ENCODE results near the gene CALHM2. TPM values are rescaled to one million over a fixed set of nuclear protein-coding genes. Genes with fewer than 3 reads are reported as not detected.
"Not testable (repeated sequence)": the region's sequence is repeated elsewhere in the genome, so short reads cannot be mapped to it uniquely, and the experiment has no call there.

The CALHM2 gene
- polyA plus RNA-seq, 1 donor: 8.4 TPM

DNA sequence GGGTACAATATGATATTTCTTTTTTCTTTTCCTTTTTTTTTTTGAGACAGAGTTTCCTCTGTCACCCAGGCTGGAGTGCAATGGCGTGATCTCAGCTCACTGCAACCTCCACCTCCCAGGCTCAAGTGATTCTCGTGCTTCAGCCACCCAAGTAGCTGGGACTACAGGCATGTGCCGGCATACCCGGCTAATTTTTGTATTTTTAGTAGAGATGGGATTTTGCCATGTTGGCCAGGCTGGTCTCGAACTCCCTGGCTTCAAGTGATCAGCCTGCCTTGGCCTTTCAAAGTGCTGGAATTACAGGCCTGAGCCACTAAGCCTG is 35.1 kb downstream of the CALHM2 start:
- not testable (repeated sequence) for DNase-seq; H3K4me1 ChIP-seq (ENCODE audit: control insufficient read depth, insufficient read depth, low read length); H3K27me3 ChIP-seq (ENCODE audit: control insufficient read depth, insufficient read depth, low read length); H3K9me3 ChIP-seq (ENCODE audit: control insufficient read depth, low read depth, low read length); H3K4me3 ChIP-seq (ENCODE audit: low read length); H3K27ac ChIP-seq (ENCODE audit: low read length)
- H3K36me3 ChIP-seq (ENCODE audit: control insufficient read depth, insufficient read depth, low read length): peaks cover 85% of the 10 kb centered on the region
- no CpG with 5 or more reads among the region's 5 CpGs for WGBS (ENCODE audit: insufficient coverage, low lambda C conversion rate)

DNA sequence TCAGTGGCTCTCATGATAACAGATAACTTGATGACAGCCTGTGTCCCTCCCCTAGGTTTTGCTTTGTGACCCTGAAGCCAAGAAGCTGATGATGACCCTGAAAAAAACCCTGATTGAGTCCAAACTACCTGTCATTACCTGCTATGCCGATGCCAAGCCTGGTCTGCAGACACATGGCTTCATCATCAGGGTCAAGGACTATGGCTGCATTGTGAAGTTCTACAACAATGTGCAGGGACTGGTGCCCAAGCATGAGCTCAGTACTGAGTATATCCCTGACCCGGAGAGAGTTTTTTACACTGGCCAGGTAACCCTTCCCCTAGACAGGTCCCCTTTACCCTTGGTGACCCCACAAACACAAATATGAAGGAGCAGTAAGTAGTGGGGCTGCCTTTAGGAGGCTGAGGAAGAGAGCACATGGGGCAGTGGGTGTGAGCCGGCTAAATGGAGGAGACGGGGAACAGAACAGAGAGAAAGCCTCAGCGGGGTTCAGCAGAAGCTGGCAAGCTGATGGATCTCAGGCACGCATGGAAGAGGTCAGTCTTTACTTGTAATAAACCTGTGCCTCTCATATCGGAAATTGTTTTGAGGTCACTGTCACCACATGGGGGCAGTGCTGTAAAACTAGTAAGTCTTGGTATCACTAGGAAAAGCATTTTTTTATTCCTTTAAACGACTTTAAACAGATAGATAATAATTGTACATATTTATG is 35.6 kb downstream of the CALHM2 start:
- WGBS (ENCODE audit: insufficient coverage, low lambda C conversion rate): 39% methylated on average over 3 of the region's 8 CpGs
- H3K27ac ChIP-seq (ENCODE audit: low read length): no peak overlapping the region
- H3K9me3 ChIP-seq (ENCODE audit: control insufficient read depth, low read depth, low read length): no peaks in the 10 kb centered on the region
- DNase-seq: peak; percentile 48 to 53
- H3K27me3 ChIP-seq (ENCODE audit: control insufficient read depth, insufficient read depth, low read length): no peaks in the 10 kb centered on the region
- no peak overlapping the region for H3K4me3 ChIP-seq (ENCODE audit: low read length)
- peaks cover 6% of the 10 kb centered on the region for H3K4me1 ChIP-seq (ENCODE audit: control insufficient read depth, insufficient read depth, low read length)
- H3K36me3 ChIP-seq (ENCODE audit: control insufficient read depth, insufficient read depth, low read length): peaks cover 87% of the 10 kb centered on the region

GRCh38 chr10:103415581-103415980 is 36.6 kb downstream of the CALHM2 start:
- Histone ChIP-seq H3K36me3 (ENCODE audit: control insufficient read depth, insufficient read depth, low read length) (peaks cover 88% of the 10 kb centered on the region), H3K27me3 (ENCODE audit: control insufficient read depth, insufficient read depth, low read length) (no peaks in the 10 kb centered on the region), H3K4me3 (ENCODE audit: low read length) (no peak overlapping the region), H3K9me3 (ENCODE audit: control insufficient read depth, low read depth, low read length) (no peaks in the 10 kb centered on the region), H3K27ac (ENCODE audit: low read length) (no peak overlapping the region), H3K4me1 (ENCODE audit: control insufficient read depth, insufficient read depth, low read length) (peaks cover 6% of the 10 kb centered on the region)
- 100% methylated on average over 1 of the region's 8 CpGs for WGBS (ENCODE audit: insufficient coverage, low lambda C conversion rate)
- no peak for DNase-seq

DNA sequence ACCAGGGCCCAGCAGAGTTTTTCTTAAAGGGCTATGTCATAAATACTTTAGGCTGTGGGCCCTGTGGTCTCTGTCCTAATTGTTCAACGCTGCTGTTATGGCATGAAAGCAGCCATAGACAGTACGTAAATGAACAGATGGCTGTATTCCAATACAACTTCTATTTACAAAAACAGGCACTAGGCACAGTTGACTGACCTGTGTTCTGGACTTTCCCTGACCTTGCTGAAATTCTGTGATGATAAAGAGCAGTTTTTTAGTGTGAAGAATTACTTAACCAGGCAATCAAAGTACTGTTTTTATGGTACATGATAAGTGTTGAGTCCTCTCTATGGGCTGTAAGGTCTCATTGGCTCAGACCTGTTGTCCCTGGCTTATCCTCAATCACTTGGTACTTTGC is 38.6 kb downstream of the CALHM2 start:
- H3K27ac ChIP-seq (ENCODE audit: low read length): no peak overlapping the region
- H3K4me3 ChIP-seq (ENCODE audit: low read length): no peak overlapping the region
- no peaks in the 10 kb centered on the region for H3K27me3 ChIP-seq (ENCODE audit: control insufficient read depth, insufficient read depth, low read length)
- H3K36me3 ChIP-seq (ENCODE audit: control insufficient read depth, insufficient read depth, low read length): peaks cover 86% of the 10 kb centered on the region
- DNase-seq: peak; percentile 31 to 55
- no peaks in the 10 kb centered on the region for H3K9me3 ChIP-seq (ENCODE audit: control insufficient read depth, low read depth, low read length)
- WGBS (ENCODE audit: insufficient coverage, low lambda C conversion rate): no CpG with 5 or more reads among the region's 2 CpGs
- peaks cover 6% of the 10 kb centered on the region for H3K4me1 ChIP-seq (ENCODE audit: control insufficient read depth, insufficient read depth, low read length)

- Histone ChIP-seq H3K27ac (ENCODE audit: low read length) (no peak overlapping the region), H3K4me3 (ENCODE audit: low read length) (peak overlapping the region; percentile 90), H3K36me3 (ENCODE audit: control insufficient read depth, insufficient read depth, low read length) (peaks cover 31% of the 10 kb centered on the region), H3K9me3 (ENCODE audit: control insufficient read depth, low read depth, low read length) (no peaks in the 10 kb centered on the region), H3K27me3 (ENCODE audit: control insufficient read depth, insufficient read depth, low read length) (no peaks in the 10 kb centered on the region), H3K4me1 (ENCODE audit: control insufficient read depth, insufficient read depth, low read length) (peaks cover 6% of the 10 kb centered on the region)
- 0% methylated on average over 1 of the region's 19 CpGs for WGBS (ENCODE audit: insufficient coverage, low lambda C conversion rate)
- peak in 1 of 2 donors; percentile 5 for DNase-seq
Measured at GRCh38 chr10:103397191-103397825, 54.9 kb downstream of the CALHM2 start.

DNA sequence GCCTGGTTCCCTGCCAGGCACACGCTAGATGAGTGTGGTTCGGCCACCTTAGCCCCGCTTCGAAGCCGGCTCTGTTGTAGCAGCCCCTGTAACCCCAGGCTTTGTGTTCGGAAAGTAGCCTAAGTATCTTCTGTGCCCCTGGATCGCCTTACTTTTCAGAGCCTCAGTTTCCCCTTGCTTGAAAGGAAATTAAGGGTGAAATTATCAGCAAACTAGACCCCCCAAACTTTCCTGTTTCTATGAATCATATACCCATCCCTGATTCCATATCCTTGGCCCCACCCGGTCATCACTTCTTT is 55.4 kb downstream of the CALHM2 start:
- H3K36me3 ChIP-seq (ENCODE audit: control insufficient read depth, insufficient read depth, low read length): peaks cover 29% of the 10 kb centered on the region
- peaks cover 6% of the 10 kb centered on the region for H3K4me1 ChIP-seq (ENCODE audit: control insufficient read depth, insufficient read depth, low read length)
- H3K27me3 ChIP-seq (ENCODE audit: control insufficient read depth, insufficient read depth, low read length): no peaks in the 10 kb centered on the region
- no peak for DNase-seq
- H3K9me3 ChIP-seq (ENCODE audit: control insufficient read depth, low read depth, low read length): no peaks in the 10 kb centered on the region
- 0% methylated on average over 1 of the region's 8 CpGs for WGBS (ENCODE audit: insufficient coverage, low lambda C conversion rate)
- peak overlapping the region; percentile 90 for H3K4me3 ChIP-seq (ENCODE audit: low read length)
- H3K27ac ChIP-seq (ENCODE audit: low read length): peak overlapping the region; percentile 25

Other genes with a start within 250 kb of the CALHM2 start
- 0.09 TPM for gene RPEL1, start 206.5 kb downstream of the CALHM2 start, polyA plus RNA-seq
- 16.9 TPM for gene INA, start 175.2 kb downstream of the CALHM2 start, polyA plus RNA-seq
- gene PCGF6, start 101.2 kb downstream of the CALHM2 start, polyA plus RNA-seq: 7.9 TPM
- 5.9 TPM for gene TAF5, start 84.4 kb downstream of the CALHM2 start, polyA plus RNA-seq
- 290 TPM for gene ATP5MK, start 55.9 kb downstream of the CALHM2 start, polyA plus RNA-seq
- 23.8 TPM for gene PDCD11, start 55.7 kb downstream of the CALHM2 start, polyA plus RNA-seq
- 0.04 TPM for gene CALHM1, start 6.5 kb upstream of the CALHM2 start, polyA plus RNA-seq
- 0.13 TPM for gene CALHM3, start 26.9 kb upstream of the CALHM2 start, polyA plus RNA-seq
- 34.9 TPM for gene NEURL1, start 41.3 kb upstream of the CALHM2 start, polyA plus RNA-seq